HFF-Myc (cell line): ENCODE results near the gene CFAP300.

Experiments
- DNase-seq: peaks from one replicate; pipeline ENCODE4 v3.0.0-alpha.2; 2011; ENCODE audit warnings: low read depth; ENCODE audit errors: extremely low read depth
- H3K4me3 ChIP-seq: replicated peaks from 2 replicates; pipeline ENCODE4 v1.5.1; 2011; ENCODE audit warnings: low read depth, mild to moderate bottlenecking, control low read depth, low read length
- CTCF ChIP-seq: IDR thresholded peaks from 2 replicates; pipeline ENCODE4 v1.5.1; 2012; ENCODE audit warnings: mild to moderate bottlenecking, low read depth, low read length, control low read depth; ENCODE audit errors: missing control alignments

The CFAP300 gene

GRCh38 chr11:102071497-102072472 is 24.5 kb downstream of the CFAP300 start:
- no peak for TF ChIP-seq CTCF
- DNase-seq: no peak
- no peak overlapping the region for H3K4me3 ChIP-seq

- no peak for DNase-seq
- H3K4me3 ChIP-seq: no peak overlapping the region
- TF ChIP-seq CTCF: no peak
Observed at GRCh38 chr11:102073253-102073652, 26.0 kb downstream of the CFAP300 start.

GRCh38 chr11:102079625-102080024 is 32.4 kb downstream of the CFAP300 start:
- no peak for DNase-seq
- TF ChIP-seq CTCF: no peak
- H3K4me3 ChIP-seq: no peak overlapping the region

GRCh38 chr11:102081313-102081712 is 34.1 kb downstream of the CFAP300 start:
- TF ChIP-seq CTCF: no peak
- no peak for DNase-seq
- no peak overlapping the region for H3K4me3 ChIP-seq

- no peak for TF ChIP-seq CTCF
- no peak overlapping the region for H3K4me3 ChIP-seq
- no peak for DNase-seq
Observed at GRCh38 chr11:102085864-102086551, 38.8 kb downstream of the CFAP300 start.

- no peak for DNase-seq
- no peak for TF ChIP-seq CTCF
- H3K4me3 ChIP-seq: no peak overlapping the region
Observed at GRCh38 chr11:102097186-102097585, 49.9 kb downstream of the CFAP300 start.
